ENCODE data around the gene C20orf141. TPM values are rescaled to one million over a fixed set of nuclear protein-coding genes. Genes with fewer than 3 reads are reported as not detected.
A peak's percentile ranks its signal among the peaks of the same experiment; 100 is the strongest.
"Not testable (repeated sequence)": the region's sequence is repeated elsewhere in the genome, so short reads cannot be mapped to it uniquely, and the experiment has no call there.

The C20orf141 gene
- total and polyA plus RNA-seq, 5 donors from 2014 or later, result not detected

DNA sequence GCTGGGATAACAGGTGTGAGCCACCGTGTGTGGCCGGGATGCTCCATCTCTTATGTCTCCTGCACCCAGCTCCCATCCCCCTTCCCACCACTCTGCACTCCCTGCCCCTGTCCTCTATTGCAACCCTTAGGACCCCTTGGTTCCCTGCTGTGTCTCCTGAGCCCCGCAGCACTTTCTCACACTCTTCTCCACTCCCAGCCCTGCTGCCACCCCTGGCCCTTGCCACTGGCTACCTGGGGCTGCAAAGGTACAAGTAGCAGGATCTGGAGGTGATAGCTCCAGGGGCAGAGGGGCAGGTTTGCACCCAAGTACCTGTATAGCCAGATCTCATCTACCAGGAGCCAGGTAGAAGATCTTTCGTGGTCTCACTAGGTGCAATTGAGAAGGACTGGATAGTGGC is 7.8 kb upstream of the C20orf141 start:
- H3K27me3 Mint-ChIP-seq, result peaks cover 77% of the 10 kb centered on the region
- no peak overlapping the region for H3K4me3 Mint-ChIP-seq
- ATAC-seq (ENCODE audit: low read depth in 2 of 2), result no peak

DNA sequence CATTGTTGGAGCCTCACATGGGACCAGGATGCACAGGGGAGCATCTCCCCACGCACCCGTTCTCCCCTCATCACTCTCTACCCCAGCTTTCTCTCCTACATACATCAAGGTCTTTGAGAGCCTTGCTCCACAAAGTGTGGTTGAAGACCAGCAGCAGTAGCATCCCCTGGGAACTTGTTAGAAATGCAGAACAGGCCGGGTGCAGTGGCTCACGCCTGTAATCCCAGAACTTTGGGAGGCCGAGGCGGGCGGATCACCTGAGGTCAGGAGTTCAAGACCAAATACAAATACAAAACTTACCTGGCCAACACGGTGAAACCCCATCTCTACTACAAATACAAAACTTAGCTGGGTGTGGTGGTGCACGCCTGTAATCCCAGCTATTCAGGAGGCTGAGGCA is 6.9 kb upstream of the C20orf141 start:
- Mint-ChIP-seq H3K27me3 (peaks cover 73% of the 10 kb centered on the region), H3K4me3 (peak overlapping the region in 1 of 4 donors; percentile 21)
- H3K9me3 Mint-ChIP-seq; H3K36me3 ChIP-seq (ENCODE audit: control insufficient read depth, insufficient read depth, low read length); DNase-seq; H3K4me1 ChIP-seq (ENCODE audit: control insufficient read depth, insufficient read depth, low read length, poor library complexity, severe bottlenecking); H3K4me3 ChIP-seq (ENCODE audit: low read depth, low read length); ATAC-seq (ENCODE audit: low read depth in 2 of 2); H3K27ac Mint-ChIP-seq; H3K9me3 ChIP-seq (ENCODE audit: control insufficient read depth in 2 of 2, low read length in 2 of 2); H3K4me1 Mint-ChIP-seq; H3K27me3 ChIP-seq (ENCODE audit: control insufficient read depth, insufficient read depth, low read length); H3K36me3 Mint-ChIP-seq; H3K27ac ChIP-seq (ENCODE audit: insufficient read depth, low read length, poor library complexity, severe bottlenecking): not testable (repeated sequence)

More for the DNA sequence above, 7.8 kb upstream of the C20orf141 start:
- Mint-ChIP-seq H3K9me3 (peaks cover 0 to 4% (median 2%) of the 10 kb centered on the region in 7 donors), H3K36me3 (no peaks in the 10 kb centered on the region), H3K27ac (no peak overlapping the region), H3K4me1 (peaks cover 0 to 5% (median 2%) of the 10 kb centered on the region in 4 donors)
- H3K36me3 ChIP-seq (ENCODE audit: control insufficient read depth, insufficient read depth, low read length), result no peaks in the 10 kb centered on the region
- DNase-seq, result no peak
- no peaks in the 10 kb centered on the region for H3K4me1 ChIP-seq (ENCODE audit: control insufficient read depth, insufficient read depth, low read length, poor library complexity, severe bottlenecking)
- H3K9me3 ChIP-seq (ENCODE audit: control insufficient read depth in 2 of 2, low read length in 2 of 2), result peaks cover 0 to 3% of the 10 kb centered on the region in 2 experiments
- no peak overlapping the region for H3K4me3 ChIP-seq (ENCODE audit: low read depth, low read length)
- H3K27ac ChIP-seq (ENCODE audit: insufficient read depth, low read length, poor library complexity, severe bottlenecking), result no peak overlapping the region
- H3K27me3 ChIP-seq (ENCODE audit: control insufficient read depth, insufficient read depth, low read length), result peaks cover 10% of the 10 kb centered on the region

DNA sequence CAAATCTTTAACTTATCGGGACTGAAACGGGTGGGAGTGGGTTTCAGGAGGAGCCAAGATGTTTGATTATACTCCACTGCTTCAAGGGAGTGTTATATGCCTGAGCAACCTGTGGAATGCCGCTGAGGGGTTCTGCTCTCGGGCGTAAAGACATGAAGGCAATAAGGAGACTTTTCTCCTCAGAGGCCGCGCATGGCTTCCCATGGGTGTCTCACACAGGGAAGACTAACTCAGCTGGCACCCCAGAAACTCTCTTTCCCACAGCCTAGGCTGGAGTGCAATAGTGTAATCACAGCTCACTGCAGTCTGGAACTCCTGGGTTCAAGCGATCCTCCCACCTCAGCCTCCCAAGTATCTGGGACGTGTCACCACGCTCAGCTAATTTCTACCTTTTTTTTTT is 5.1 kb upstream of the C20orf141 start:
- Mint-ChIP-seq H3K9me3 (peaks cover 0 to 10% (median 2%) of the 10 kb centered on the region in 7 donors), H3K27ac (no peak overlapping the region), H3K27me3 (peaks cover 70% of the 10 kb centered on the region), H3K4me1 (peaks cover 0 to 4% (median 2%) of the 10 kb centered on the region in 4 donors), H3K4me3 (no peak overlapping the region), H3K36me3 (no peaks in the 10 kb centered on the region)
- H3K4me1 ChIP-seq (ENCODE audit: control insufficient read depth, insufficient read depth, low read length, poor library complexity, severe bottlenecking), result no peaks in the 10 kb centered on the region
- no peak overlapping the region for H3K27ac ChIP-seq (ENCODE audit: insufficient read depth, low read length, poor library complexity, severe bottlenecking)
- ATAC-seq (ENCODE audit: low read depth in 2 of 2) (no peak), DNase-seq (no peak)
- H3K4me3 ChIP-seq (ENCODE audit: low read depth, low read length), result no peak overlapping the region
- peaks cover 0 to 9% of the 10 kb centered on the region in 2 experiments for H3K9me3 ChIP-seq (ENCODE audit: control insufficient read depth in 2 of 2, low read length in 2 of 2)
- no peaks in the 10 kb centered on the region for H3K36me3 ChIP-seq (ENCODE audit: control insufficient read depth, insufficient read depth, low read length)
- peaks cover 5% of the 10 kb centered on the region for H3K27me3 ChIP-seq (ENCODE audit: control insufficient read depth, insufficient read depth, low read length)

DNA sequence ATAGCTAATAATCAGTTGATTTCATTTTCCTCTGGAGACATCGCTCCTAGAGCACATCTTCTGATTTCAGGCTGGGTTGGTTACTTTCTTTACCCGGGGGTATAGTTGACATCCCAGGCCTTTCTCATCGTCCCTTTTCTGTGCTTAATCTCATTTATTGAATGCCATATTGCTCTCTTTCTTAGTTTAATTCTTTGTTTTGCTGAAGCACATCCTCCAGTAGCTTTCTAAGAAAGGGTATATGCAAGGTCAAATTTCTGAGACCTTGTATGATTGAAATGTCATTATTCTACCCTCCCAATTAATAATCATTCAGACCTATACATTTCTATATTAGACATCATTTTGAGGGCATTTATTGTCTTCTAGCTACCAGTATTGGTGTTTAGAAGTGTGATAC is 2.6 kb upstream of the C20orf141 start:
- H3K27me3 ChIP-seq (ENCODE audit: control insufficient read depth, insufficient read depth, low read length), result peaks cover 5% of the 10 kb centered on the region
- DNase-seq (no peak), ATAC-seq (ENCODE audit: low read depth in 2 of 2) (no peak)
- no peak overlapping the region for H3K27ac ChIP-seq (ENCODE audit: insufficient read depth, low read length, poor library complexity, severe bottlenecking)
- H3K9me3 Mint-ChIP-seq, result peaks cover 0 to 10% (median 0%) of the 10 kb centered on the region in 7 donors
- no peak overlapping the region for H3K4me3 ChIP-seq (ENCODE audit: low read depth, low read length)
- H3K4me3 Mint-ChIP-seq, result no peak overlapping the region
- no peak overlapping the region for H3K27ac Mint-ChIP-seq
- no peaks in the 10 kb centered on the region for H3K4me1 ChIP-seq (ENCODE audit: control insufficient read depth, insufficient read depth, low read length, poor library complexity, severe bottlenecking)
- H3K4me1 Mint-ChIP-seq, result peaks cover 0 to 4% (median 0%) of the 10 kb centered on the region in 4 donors
- H3K36me3 Mint-ChIP-seq, result no peaks in the 10 kb centered on the region
- peaks cover 0 to 9% of the 10 kb centered on the region in 2 experiments for H3K9me3 ChIP-seq (ENCODE audit: control insufficient read depth in 2 of 2, low read length in 2 of 2)
- peaks cover 61% of the 10 kb centered on the region for H3K27me3 Mint-ChIP-seq
- no peaks in the 10 kb centered on the region for H3K36me3 ChIP-seq (ENCODE audit: control insufficient read depth, insufficient read depth, low read length)

DNA sequence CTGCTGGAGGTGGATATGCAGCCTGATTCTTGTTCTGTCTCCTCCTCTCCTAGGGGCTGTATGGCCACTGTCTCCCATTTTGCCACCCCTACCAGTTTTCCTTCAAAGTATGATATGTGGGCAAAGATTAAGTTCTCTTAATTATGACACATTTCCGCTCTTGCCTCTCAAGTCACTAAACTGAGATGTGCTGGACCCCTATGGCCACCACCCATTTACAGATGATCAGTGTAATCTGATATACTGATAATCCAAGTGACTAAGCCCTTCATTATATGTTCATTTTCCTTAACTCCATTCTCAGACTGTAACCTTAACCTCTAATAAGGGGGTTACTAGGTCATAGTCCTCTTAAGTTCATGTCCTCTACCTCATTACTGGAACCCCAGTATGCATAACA is 711 bp upstream of the C20orf141 start:
- Mint-ChIP-seq H3K4me1 (peaks cover 0 to under 1% (median 0%) of the 10 kb centered on the region in 4 donors), H3K9me3 (peaks cover 0 to 10% (median 2%) of the 10 kb centered on the region in 7 donors), H3K27me3 (peaks cover 54% of the 10 kb centered on the region), H3K4me3 (no peak overlapping the region), H3K27ac (peak overlapping the region in 1 of 3 donors; percentile 58), H3K36me3 (no peaks in the 10 kb centered on the region)
- Histone ChIP-seq H3K9me3 (ENCODE audit: control insufficient read depth in 2 of 2, low read length in 2 of 2) (peaks cover 0 to 9% of the 10 kb centered on the region in 2 experiments), H3K27ac (ENCODE audit: insufficient read depth, low read length, poor library complexity, severe bottlenecking) (no peak overlapping the region), H3K4me3 (ENCODE audit: low read depth, low read length) (no peak overlapping the region), H3K36me3 (ENCODE audit: control insufficient read depth, insufficient read depth, low read length) (no peaks in the 10 kb centered on the region), H3K27me3 (ENCODE audit: control insufficient read depth, insufficient read depth, low read length) (peaks cover 8% of the 10 kb centered on the region), H3K4me1 (ENCODE audit: control insufficient read depth, insufficient read depth, low read length, poor library complexity, severe bottlenecking) (no peaks in the 10 kb centered on the region)
- DNase-seq, result no peak
- ATAC-seq (ENCODE audit: low read depth in 2 of 2), result no peak

DNA sequence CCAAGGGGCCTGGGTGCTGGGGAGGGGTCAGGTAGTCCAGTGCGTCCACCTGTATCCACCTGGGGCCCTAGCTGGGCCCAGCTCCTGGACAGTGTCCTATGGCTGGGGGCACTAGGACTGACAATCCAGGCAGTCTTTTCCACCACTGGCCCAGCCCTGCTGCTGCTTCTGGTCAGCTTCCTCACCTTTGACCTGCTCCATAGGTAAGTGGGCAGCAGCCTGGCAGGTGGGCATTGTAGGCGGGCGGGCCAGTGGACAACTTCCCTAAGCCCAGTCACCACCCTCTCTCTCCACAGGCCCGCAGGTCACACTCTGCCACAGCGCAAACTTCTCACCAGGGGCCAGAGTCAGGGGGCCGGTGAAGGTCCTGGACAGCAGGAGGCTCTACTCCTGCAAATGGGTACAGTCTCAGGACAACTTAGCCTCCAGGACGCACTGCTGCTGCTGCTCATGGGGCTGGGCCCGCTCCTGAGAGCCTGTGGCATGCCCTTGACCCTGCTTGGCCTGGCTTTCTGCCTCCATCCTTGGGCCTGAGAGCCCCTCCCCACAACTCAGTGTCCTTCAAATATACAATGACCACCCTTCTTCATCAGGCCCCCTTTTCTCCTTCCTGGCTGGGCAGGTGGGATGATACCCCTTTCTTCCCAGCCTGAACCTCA is 584 bp downstream of the C20orf141 start:
- Histone ChIP-seq H3K36me3 (ENCODE audit: control insufficient read depth, insufficient read depth, low read length) (no peaks in the 10 kb centered on the region), H3K4me3 (ENCODE audit: low read depth, low read length) (no peak overlapping the region), H3K9me3 (ENCODE audit: control insufficient read depth in 2 of 2, low read length in 2 of 2) (peaks cover 0 to 9% of the 10 kb centered on the region in 2 experiments), H3K27ac (ENCODE audit: insufficient read depth, low read length, poor library complexity, severe bottlenecking) (no peak overlapping the region), H3K27me3 (ENCODE audit: control insufficient read depth, insufficient read depth, low read length) (peaks cover 13% of the 10 kb centered on the region), H3K4me1 (ENCODE audit: control insufficient read depth, insufficient read depth, low read length, poor library complexity, severe bottlenecking) (no peaks in the 10 kb centered on the region)
- DNase-seq, result no peak
- no peak for ATAC-seq (ENCODE audit: low read depth in 2 of 2)
- peaks cover 0 to 10% (median 2%) of the 10 kb centered on the region in 7 donors for H3K9me3 Mint-ChIP-seq
- no peaks in the 10 kb centered on the region for H3K36me3 Mint-ChIP-seq
- peak overlapping the region in 2 of 3 donors; percentile 26 to 54 for H3K27ac Mint-ChIP-seq
- H3K27me3 Mint-ChIP-seq, result peaks cover 58% of the 10 kb centered on the region
- H3K4me1 Mint-ChIP-seq, result peaks cover 0 to 7% (median 4%) of the 10 kb centered on the region in 4 donors
- H3K4me3 Mint-ChIP-seq, result peak overlapping the region in 1 of 4 donors; percentile 13

DNA sequence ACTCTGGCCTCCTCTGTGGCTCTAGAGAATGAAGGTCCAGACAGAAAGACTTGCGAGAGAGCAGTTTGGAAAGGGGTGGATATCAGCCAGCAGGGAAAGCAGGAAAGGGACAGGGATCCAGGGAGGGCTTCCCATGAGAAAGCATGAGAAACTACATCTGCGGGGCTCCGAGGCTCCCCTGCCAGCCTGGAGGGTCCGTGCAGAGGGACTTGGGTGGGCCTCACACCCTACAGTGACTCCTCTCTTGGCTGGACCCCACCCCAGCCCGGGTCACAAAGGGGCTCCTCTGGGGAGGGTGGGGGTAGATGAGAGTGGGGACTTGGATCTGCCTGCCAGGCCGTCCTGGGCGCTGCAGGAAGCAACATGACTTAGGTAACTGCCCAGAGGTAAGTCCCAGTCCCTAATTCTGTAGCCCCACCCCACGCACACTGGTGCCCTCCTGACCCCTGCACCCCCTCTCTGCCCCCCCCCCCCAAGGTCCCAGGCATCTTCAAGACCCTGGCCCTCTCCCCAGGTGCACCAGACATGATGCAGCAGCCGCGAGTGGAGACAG is 1.3 kb downstream of the C20orf141 start, which contains the start of gene TMEM239:
TSS of gene TMEM239 (plus strand) at position 335 of the 553 bp plus-strand sequence. CDS start at position 526, 191 bp downstream.
- ATAC-seq (ENCODE audit: low read depth in 2 of 2), result no peak

More for the DNA sequence above, 1.3 kb downstream of the C20orf141 start, which contains the start of gene TMEM239:
- Histone ChIP-seq H3K9me3 (ENCODE audit: control insufficient read depth in 2 of 2, low read length in 2 of 2) (peaks cover 0 to 9% of the 10 kb centered on the region in 2 experiments), H3K4me1 (ENCODE audit: control insufficient read depth, insufficient read depth, low read length, poor library complexity, severe bottlenecking) (peaks cover 3% of the 10 kb centered on the region), H3K27me3 (ENCODE audit: control insufficient read depth, insufficient read depth, low read length) (peaks cover 13% of the 10 kb centered on the region), H3K36me3 (ENCODE audit: control insufficient read depth, insufficient read depth, low read length) (no peaks in the 10 kb centered on the region), H3K27ac (ENCODE audit: insufficient read depth, low read length, poor library complexity, severe bottlenecking) (no peak within 1 kb of the TSS), H3K4me3 (ENCODE audit: low read depth, low read length) (no peak within 1 kb of the TSS)
- peaks cover 60% of the 10 kb centered on the region for H3K27me3 Mint-ChIP-seq
- H3K9me3 Mint-ChIP-seq, result peaks cover 0 to 10% (median 2%) of the 10 kb centered on the region in 7 donors
- DNase-seq, result no peak
- no peaks in the 10 kb centered on the region for H3K36me3 Mint-ChIP-seq
- H3K27ac Mint-ChIP-seq, result peak within 1 kb of the TSS in 2 of 3 donors; percentile 26 to 54
- peaks cover 0 to 9% (median 4%) of the 10 kb centered on the region in 4 donors for H3K4me1 Mint-ChIP-seq
- peak within 1 kb of the TSS in 1 of 4 donors; percentile 13 for H3K4me3 Mint-ChIP-seq

All from CD4-positive, CD25-positive, alpha-beta regulatory T cell (primary cell).